PC-3 (cell line): ENCODE results near the gene AP1AR. TPM values are rescaled to one million over a fixed set of nuclear protein-coding genes. Genes with fewer than 3 reads are reported as not detected.
A peak's percentile ranks its signal among the peaks of the same experiment; 100 is the strongest.

Experiments
- ATAC-seq: fragments of 200-7000 bp; cut with Tn5 transposase; 2 replicates; pipeline ENCODE4 v1.9.1; 2020; ENCODE audit warnings: mild to moderate bottlenecking, moderate library complexity
- BruUV-seq: library from RNA; stranded (reverse); fragments of 400-500 nt; replicated peaks from 2 replicates; lab custom pipeline; 2021; lab: Mats Ljungman, UMichigan
- CTCF ChIA-PET: fragments of 300-600 bp; sonication (Branson Sonifier 250); formaldehyde crosslinking; loops from one replicate; lab custom pipeline; 2022; ENCODE audit warnings: antibody characterized with exemption; lab: Charles Lee
- POLR2A ChIA-PET: fragments of 300-600 bp; sonication (Branson Sonifier 250); formaldehyde crosslinking; loops from one replicate; lab custom pipeline; 2022; ENCODE audit warnings: antibody characterized with exemption; ENCODE audit not compliant: unreplicated experiment; lab: Charles Lee
- DNase-seq: peaks from one replicate; pipeline ENCODE4 v3.0.0-alpha.2; 2015
- H2AFZ ChIP-seq: fragments of 300-600 bp; sonication (generic); 2 replicates; pipeline ENCODE4 v1.6.0; 2016; ENCODE audit warnings: antibody characterized with exemption, low read length
- H3F3A ChIP-seq: fragments of 300-600 bp; sonication (generic); one replicate; pipeline ENCODE4 v1.6.0; 2017; ENCODE audit warnings: antibody characterized with exemption, low read length, control low read depth, mild to moderate bottlenecking; ENCODE audit not compliant: unreplicated experiment
- H3K27ac ChIP-seq: fragments of 300-600 bp; sonication (generic); 2 replicates; pipeline ENCODE4 v1.5.1; 2016; ENCODE audit warnings: mild to moderate bottlenecking, low read length
- H3K27me3 ChIP-seq: fragments of 300-600 bp; sonication (generic); 2 replicates; pipeline ENCODE4 v1.6.1; 2016; ENCODE audit warnings: low read length, mixed read lengths
- H3K36me3 ChIP-seq: fragments of 300-600 bp; sonication (generic); 2 replicates; pipeline ENCODE4 v1.6.1; 2016; ENCODE audit warnings: low read depth, mixed run types, low read length, mixed read lengths
- H3K4me1 ChIP-seq: fragments of 300-600 bp; sonication (generic); 2 replicates; pipeline ENCODE4 v1.5.1; 2016; ENCODE audit warnings: low read length; ENCODE audit not compliant: insufficient read depth
- H3K4me2 ChIP-seq: fragments of 300-600 bp; sonication (generic); 2 replicates; pipeline ENCODE4 v1.6.0; 2016; ENCODE audit warnings: low read length
- H3K4me3 ChIP-seq: fragments of 300-600 bp; sonication (generic); 2 replicates; pipeline ENCODE4 v1.5.1; 2016; ENCODE audit warnings: mild to moderate bottlenecking, low read length, mixed read lengths
- H3K79me2 ChIP-seq: fragments of 300-600 bp; sonication (generic); 2 replicates; pipeline ENCODE4 v1.6.1; 2017; ENCODE audit warnings: low read length, mixed read lengths
- H3K9ac ChIP-seq: fragments of 300-600 bp; sonication (generic); 2 replicates; pipeline ENCODE4 v1.6.0; 2016; ENCODE audit warnings: mild to moderate bottlenecking, low read length
- H3K9me2 ChIP-seq: fragments of 300-600 bp; sonication (generic); replicated peaks from 2 replicates; pipeline ENCODE4 v1.6.1; 2016; ENCODE audit warnings: mixed run types, low read length, mixed read lengths
- H3K9me3 ChIP-seq: fragments of 300-600 bp; sonication (generic); 2 replicates; pipeline ENCODE4 v1.6.1; 2016; ENCODE audit warnings: low read length, mixed read lengths
- H4K20me1 ChIP-seq: fragments of 300-600 bp; sonication (generic); 2 replicates; pipeline ENCODE4 v1.6.1; 2016; ENCODE audit warnings: low read length, mixed read lengths
- CTCF ChIP-seq: fragments of 300-600 bp; sonication (generic); conservative IDR thresholded peaks from 2 replicates; pipeline ENCODE4 v1.5.1; 2017; ENCODE audit warnings: antibody characterized with exemption, low read depth, mild to moderate bottlenecking, low read length
- EZH2 ChIP-seq: fragments of 300-600 bp; sonication (generic); IDR thresholded peaks from one replicate; pipeline ENCODE4 v1.6.1; 2017; ENCODE audit warnings: antibody characterized with exemption, mild to moderate bottlenecking, low read length; ENCODE audit not compliant: unreplicated experiment
- EZH2phosphoT487 ChIP-seq: fragments of 300-600 bp; sonication (generic); IDR thresholded peaks from 2 replicates; pipeline ENCODE4 v1.6.1; 2018; ENCODE audit warnings: mild to moderate bottlenecking, antibody characterized with exemption, low read length, borderline replicate concordance
- intact Hi-C: fragments of 100-400 bp; cut with micrococcal nuclease; formaldehyde crosslinking; loops from 2 replicates; pipeline ENCODE4 v1.9.0; 2023
- total RNA-seq: library from RNA; depleted of rRNA; stranded (reverse); fragments of >200 nt; gene quantifications from 2 replicates; pipeline ENCODE4 v1.2.3, GENCODE V29; 2014

The AP1AR gene
- total RNA-seq, 1 experiment from 2014 or later = 34.6 TPM

- no peaks in the 10 kb centered on the region for H3K27me3 ChIP-seq
- H3K9me2 ChIP-seq = no peaks in the 10 kb centered on the region
- no peaks in the 10 kb centered on the region for H3K9me3 ChIP-seq
- no TSS peak for BruUV-seq
- no peaks in the 10 kb centered on the region for H3F3A ChIP-seq
- no peak overlapping the region for H2AFZ ChIP-seq
- no peak overlapping the region for H3K9ac ChIP-seq
- ChIA-PET POLR2A (no interaction called here), CTCF (no interaction called here)
- H3K4me2 ChIP-seq = no peak overlapping the region
- TF ChIP-seq EZH2phosphoT487 = no peak
- DNase-seq (no peak), ATAC-seq (no peak)
- H3K27ac ChIP-seq = no peak overlapping the region
- no peaks in the 10 kb centered on the region for H3K36me3 ChIP-seq
- H4K20me1 ChIP-seq = no peaks in the 10 kb centered on the region
- no peak overlapping the region for H3K4me3 ChIP-seq
- H3K4me1 ChIP-seq = peaks cover 11% of the 10 kb centered on the region
- intact Hi-C loops = no loop called here
- H3K79me2 ChIP-seq = no peaks in the 10 kb centered on the region
These were observed 35.1 kb upstream of the AP1AR start for GRCh38 chr4:112196461-112196860.

GRCh38 chr4:112199041-112199440 lies 32.5 kb upstream of the AP1AR start:
- Histone ChIP-seq H3K9me2 (no peaks in the 10 kb centered on the region), H3K9ac (no peak overlapping the region), H4K20me1 (no peaks in the 10 kb centered on the region), H3K27ac (no peak overlapping the region), H3F3A (no peaks in the 10 kb centered on the region), H3K4me3 (no peak overlapping the region), H3K36me3 (no peaks in the 10 kb centered on the region), H3K4me1 (peaks cover 11% of the 10 kb centered on the region), H3K27me3 (no peaks in the 10 kb centered on the region), H2AFZ (no peak overlapping the region), H3K4me2 (peak overlapping the region; percentile 1; the same call in 1 of the 2 replicates), H3K79me2 (no peaks in the 10 kb centered on the region), H3K9me3 (no peaks in the 10 kb centered on the region)
- ChIA-PET POLR2A (no interaction called here), CTCF (no interaction called here)
- no peak; the same call in 1 of the 2 replicates for ATAC-seq
- TF ChIP-seq EZH2phosphoT487 = no peak
- no peak for TF ChIP-seq CTCF
- TF ChIP-seq EZH2 = no peak
- intact Hi-C loops = no loop called here
- BruUV-seq = no TSS peak
- peak; percentile 23 for DNase-seq

- Histone ChIP-seq H3K9me2 (no peaks in the 10 kb centered on the region), H3K36me3 (no peaks in the 10 kb centered on the region), H3K4me3 (no peak overlapping the region), H3F3A (no peaks in the 10 kb centered on the region), H3K27ac (no peak overlapping the region), H3K9ac (no peak overlapping the region), H3K79me2 (no peaks in the 10 kb centered on the region), H3K4me1 (peaks cover 11% of the 10 kb centered on the region), H3K27me3 (no peaks in the 10 kb centered on the region), H3K9me3 (no peaks in the 10 kb centered on the region), H3K4me2 (no peak overlapping the region), H4K20me1 (no peaks in the 10 kb centered on the region), H2AFZ (no peak overlapping the region)
- ChIA-PET CTCF (no interaction called here), POLR2A (no interaction called here)
- ATAC-seq = no peak
- DNase-seq = no peak
- intact Hi-C loops = no loop called here
- no TSS peak for BruUV-seq
- TF ChIP-seq EZH2 (no peak), CTCF (no peak), EZH2phosphoT487 (no peak)
These were observed 29.6 kb upstream of the AP1AR start for GRCh38 chr4:112201915-112202505.
